Measurements from ENCODE around the gene CYSLTR1. TPM values are rescaled to one million over a fixed set of nuclear protein-coding genes. Genes with fewer than 3 reads are reported as not detected.

The CYSLTR1 gene
- total RNA-seq, 1 experiment from 2014 or later = 2.1 TPM

- CTCF ChIA-PET = no interaction called here
- Histone ChIP-seq H3K4me3 (ENCODE audit: low read depth, low read length, poor library complexity, severe bottlenecking) (no peak overlapping the region), H3K36me3 (ENCODE audit: insufficient read depth, low read length, poor library complexity, severe bottlenecking) (no peaks in the 10 kb centered on the region), H3K4me1 (ENCODE audit: insufficient read depth, low read length, poor library complexity, severe bottlenecking) (no peaks in the 10 kb centered on the region), H3K27me3 (replicated peaks; ENCODE audit: insufficient read depth, low read depth, low read length, poor library complexity) (no peaks in the 10 kb centered on the region), H3K9me3 (ENCODE audit: low read depth, low read length, poor library complexity, severe bottlenecking) (no peaks in the 10 kb centered on the region), H3K27ac (ENCODE audit: low read depth, low read length, poor library complexity, severe bottlenecking) (no peak overlapping the region)
- intact Hi-C loops (cut with micrococcal nuclease; ENCODE audit: unreplicated experiment) = no loop called here
- TF ChIP-seq, protein P1, sequence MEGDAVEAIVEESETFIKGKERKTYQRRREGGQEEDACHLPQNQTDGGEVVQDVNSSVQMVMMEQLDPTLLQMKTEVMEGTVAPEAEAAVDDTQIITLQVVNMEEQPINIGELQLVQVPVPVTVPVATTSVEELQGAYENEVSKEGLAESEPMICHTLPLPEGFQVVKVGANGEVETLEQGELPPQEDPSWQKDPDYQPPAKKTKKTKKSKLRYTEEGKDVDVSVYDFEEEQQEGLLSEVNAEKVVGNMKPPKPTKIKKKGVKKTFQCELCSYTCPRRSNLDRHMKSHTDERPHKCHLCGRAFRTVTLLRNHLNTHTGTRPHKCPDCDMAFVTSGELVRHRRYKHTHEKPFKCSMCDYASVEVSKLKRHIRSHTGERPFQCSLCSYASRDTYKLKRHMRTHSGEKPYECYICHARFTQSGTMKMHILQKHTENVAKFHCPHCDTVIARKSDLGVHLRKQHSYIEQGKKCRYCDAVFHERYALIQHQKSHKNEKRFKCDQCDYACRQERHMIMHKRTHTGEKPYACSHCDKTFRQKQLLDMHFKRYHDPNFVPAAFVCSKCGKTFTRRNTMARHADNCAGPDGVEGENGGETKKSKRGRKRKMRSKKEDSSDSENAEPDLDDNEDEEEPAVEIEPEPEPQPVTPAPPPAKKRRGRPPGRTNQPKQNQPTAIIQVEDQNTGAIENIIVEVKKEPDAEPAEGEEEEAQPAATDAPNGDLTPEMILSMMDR (conservative IDR thresholded peaks at IDR 0.05; ENCODE audit: low read depth, low read length) = no peak
- TF ChIP-seq EZH2 (IDR thresholded peaks at IDR 0.05; ENCODE audit: borderline replicate concordance, low read depth, low read length, poor library complexity, severe bottlenecking) = no peak
- no peak for DNase-seq (ENCODE audit: low spot score)
- POLR2A ChIA-PET (ENCODE audit: low non-redundant PET) = no interaction called here
- no TSS peak for BruUV-seq (replicated peaks)
Measured at GRCh38 chrX:78366576-78366975, 39.2 kb upstream of the CYSLTR1 start.

- no peak for TF ChIP-seq EZH2 (IDR thresholded peaks at IDR 0.05; ENCODE audit: borderline replicate concordance, low read depth, low read length, poor library complexity, severe bottlenecking)
- TF ChIP-seq, protein P1 (conservative IDR thresholded peaks at IDR 0.05; ENCODE audit: low read depth, low read length) = no peak
- intact Hi-C loops (cut with micrococcal nuclease; ENCODE audit: unreplicated experiment) = no loop called here
- ChIA-PET POLR2A (ENCODE audit: low non-redundant PET) (no interaction called here), CTCF (no interaction called here)
- H3K9me3 ChIP-seq (ENCODE audit: low read depth, low read length, poor library complexity, severe bottlenecking) = no peaks in the 10 kb centered on the region
- H3K27me3 ChIP-seq (replicated peaks; ENCODE audit: insufficient read depth, low read depth, low read length, poor library complexity) = no peaks in the 10 kb centered on the region
- no peak for DNase-seq (ENCODE audit: low spot score)
- H3K4me1 ChIP-seq (ENCODE audit: insufficient read depth, low read length, poor library complexity, severe bottlenecking) = no peaks in the 10 kb centered on the region
- H3K4me3 ChIP-seq (ENCODE audit: low read depth, low read length, poor library complexity, severe bottlenecking) = no peak overlapping the region
- H3K27ac ChIP-seq (ENCODE audit: low read depth, low read length, poor library complexity, severe bottlenecking) = no peak overlapping the region
- H3K36me3 ChIP-seq (ENCODE audit: insufficient read depth, low read length, poor library complexity, severe bottlenecking) = no peaks in the 10 kb centered on the region
- BruUV-seq (replicated peaks) = no TSS peak
Measured at GRCh38 chrX:78357342-78358055, 30.1 kb upstream of the CYSLTR1 start.

DNA sequence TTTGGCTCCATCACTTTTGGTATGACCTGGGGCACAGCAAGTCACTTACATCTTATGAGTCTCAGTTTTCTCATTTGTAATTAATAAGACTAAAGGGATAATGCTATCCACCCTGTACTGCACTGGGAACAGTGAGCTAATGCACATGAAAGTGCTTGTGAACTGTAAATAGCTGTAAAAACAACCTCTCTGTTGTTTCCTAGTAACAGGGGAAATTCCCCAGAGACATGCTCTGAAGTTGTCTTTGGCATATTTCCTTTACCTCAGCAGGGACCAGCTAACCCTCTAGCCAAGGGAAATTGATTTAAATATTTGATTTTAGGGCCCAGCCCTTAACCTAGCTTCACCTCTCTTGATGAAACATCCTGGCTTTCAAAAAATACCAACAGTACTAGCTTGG, 6.1 kb upstream of the CYSLTR1 start:
- BruUV-seq (replicated peaks) = no TSS peak
- Histone ChIP-seq H3K9me3 (ENCODE audit: low read depth, low read length, poor library complexity, severe bottlenecking) (no peaks in the 10 kb centered on the region), H3K4me1 (ENCODE audit: insufficient read depth, low read length, poor library complexity, severe bottlenecking) (no peaks in the 10 kb centered on the region), H3K27me3 (replicated peaks; ENCODE audit: insufficient read depth, low read depth, low read length, poor library complexity) (no peaks in the 10 kb centered on the region), H3K27ac (ENCODE audit: low read depth, low read length, poor library complexity, severe bottlenecking) (no peak overlapping the region), H3K4me3 (ENCODE audit: low read depth, low read length, poor library complexity, severe bottlenecking) (no peak overlapping the region), H3K36me3 (ENCODE audit: insufficient read depth, low read length, poor library complexity, severe bottlenecking) (no peaks in the 10 kb centered on the region)
- ChIA-PET CTCF (no interaction called here), POLR2A (ENCODE audit: low non-redundant PET) (no interaction called here)
- TF ChIP-seq, protein P1 (conservative IDR thresholded peaks at IDR 0.05; ENCODE audit: low read depth, low read length) = no peak
- peak; percentile 11 for DNase-seq (ENCODE audit: low spot score)
- intact Hi-C loops (cut with micrococcal nuclease; ENCODE audit: unreplicated experiment) = no loop called here
